HG03039 (cell line): Measurements from ENCODE around the gene LLGL2.

ENCODE experiments used
- ATAC-seq: cut with Tn5 transposase; IDR thresholded peaks from one replicate; pipeline ENCODE4 v1.9.1; 2021; ENCODE audit warnings: mild to moderate bottlenecking, moderate library complexity; ENCODE audit not compliant: unreplicated experiment

The LLGL2 gene

GRCh38 chr17:75521951-75522727, 3.4 kb upstream of the LLGL2 start:
- no peak for ATAC-seq

- ATAC-seq: no peak
These were observed 1.9 kb upstream of the LLGL2 start for GRCh38 chr17:75523647-75524046.

GRCh38 chr17:75524269-75524969, 1.1 kb upstream of the LLGL2 start:
- ATAC-seq: no peak

GRCh38 chr17:75525806-75526554, 483 bp downstream of the LLGL2 start:
- ATAC-seq: no peak

- ATAC-seq: no peak
These were observed 1.2 kb downstream of the LLGL2 start for GRCh38 chr17:75526555-75527270.

- ATAC-seq: no peak
These were observed 5.6 kb downstream of the LLGL2 start for GRCh38 chr17:75530837-75531720.

GRCh38 chr17:75531721-75532072, 6.2 kb downstream of the LLGL2 start:
- ATAC-seq: no peak

- no peak for ATAC-seq
These were observed 9.6 kb downstream of the LLGL2 start for GRCh38 chr17:75535119-75535537.

- no peak for ATAC-seq
These were observed 10.4 kb downstream of the LLGL2 start for GRCh38 chr17:75535871-75536270.

- ATAC-seq: no peak
These were observed 10.9 kb downstream of the LLGL2 start for GRCh38 chr17:75536366-75536765.

- no peak for ATAC-seq
These were observed 14.7 kb downstream of the LLGL2 start for GRCh38 chr17:75539967-75540729.

GRCh38 chr17:75540923-75541503, 15.5 kb downstream of the LLGL2 start:
- ATAC-seq: no peak

GRCh38 chr17:75542229-75542628, 16.7 kb downstream of the LLGL2 start:
- no peak for ATAC-seq

GRCh38 chr17:75542728-75543336, 17.3 kb downstream of the LLGL2 start:
- ATAC-seq: no peak

GRCh38 chr17:75544250-75544649, 18.8 kb downstream of the LLGL2 start:
- ATAC-seq: no peak

- ATAC-seq: no peak
These were observed 20.7 kb downstream of the LLGL2 start for GRCh38 chr17:75546181-75546580.

- ATAC-seq: no peak
These were observed 21.6 kb downstream of the LLGL2 start for GRCh38 chr17:75547091-75547490.

GRCh38 chr17:75548813-75549212, 23.3 kb downstream of the LLGL2 start:
- no peak for ATAC-seq
